Psoas muscle (tissue), 8 donors: ENCODE data around the gene PTPRR. TPM values are rescaled to one million over a fixed set of nuclear protein-coding genes. Genes with fewer than 3 reads are reported as not detected.

Experiments used
- ATAC-seq, 4 donors: fragments of 200-7000 bp; cut with Tn5 transposase; one replicate each; pipeline ENCODE4 v1.9.1; 2020; ENCODE audit warnings: moderate library complexity in 3 of 4, mild to moderate bottlenecking in 2 of 4
- DNase-seq, 2 donors: peaks; one replicate each; pipeline ENCODE4 v3.0.0-alpha.2; 2020
- H3K27ac ChIP-seq: fragments of 200-600 bp; one replicate; pipeline ENCODE4 v1.8.0; 2022
- H3K27me3 ChIP-seq, 3 donors: fragments of 200-600 bp in 1 of 3; one replicate each; pipeline versions ENCODE4 v1.6.1 to v1.8.0; 2013 to 2022; ENCODE audit warnings: low read length in 2 of 3, mild to moderate bottlenecking in 2 of 3, moderate library complexity in 1 of 3; ENCODE audit not compliant: insufficient read depth in 3 of 3
- H3K36me3 ChIP-seq, 2 donors: fragments of 200-600 bp in 1 of 2; one replicate each; pipeline versions ENCODE4 v1.6.1 to v1.8.0; 2013 to 2022; ENCODE audit warnings: low read depth in 1 of 2, mild to moderate bottlenecking in 1 of 2, moderate library complexity in 1 of 2; ENCODE audit not compliant: insufficient read depth in 1 of 2
- H3K4me1 ChIP-seq: fragments of 200-600 bp; one replicate; pipeline ENCODE4 v1.8.0; 2022
- H3K4me3 ChIP-seq: fragments of 200-600 bp; one replicate; pipeline ENCODE4 v1.8.0; 2022; ENCODE audit warnings: mild to moderate bottlenecking
- H3K9me3 ChIP-seq: fragments of 200-600 bp; one replicate; pipeline ENCODE4 v1.8.0; 2022
- CTCF ChIP-seq: fragments of 200-600 bp; IDR thresholded peaks from one replicate; pipeline ENCODE4 v1.8.0; 2022; ENCODE audit warnings: antibody characterized with exemption
- WGBS, 3 donors: extraction: QIAGEN DNeasy Blood & Tissue Kit; methylation state at CpG; one replicate each; pipeline versions ENCODE4 v1.1.6 to v1.1.7; 2013; 5-methylcytosine and 5-hydroxymethylcytosine counted together
- intact Hi-C, 2 donors: fragments of 100-400 bp; cut with DNase I; formaldehyde crosslinking; loops; one replicate each; pipeline versions ENCODE4 v1.11.0 to v1.14.2; 2022
- polyA plus RNA-seq, 3 donors: library from polyadenylated mRNA; stranded (reverse); fragments of 200-250 nt; gene quantifications; one replicate each; pipeline ENCODE4 v1.2.3, GENCODE V29; 2013
- total RNA-seq, 4 donors: library from RNA; stranded (reverse); fragmentation: NEBNext Ultra II Directional in 2 of 4; extraction: Animal tissue kit (Norgen Biotek cat#: 25700) in 2 of 4; gene quantifications; one replicate each; pipeline versions ENCODE4 v1.2.1 to v1.2.4, GENCODE V29; 2021 to 2023
- donor health status: healthy with polysubstance abuse.
- donor health status: DM: no; HTN: no; CAD: no; lungs with moderate emphysema.
- donor health status: Bipolar disorder and iron deficiency.
- donor health status: healthy.
- donor health status: DM: yes; HTN: yes; CAD: no.
- donor health status: DM: no; HTN: no; CAD: no.
- donor health status: DM: no; HTN: no; CAD: no.
- donor health status: DM: yes; HTN: yes; CAD: no.

The PTPRR gene
- total and polyA plus RNA-seq, 7 donors, result 0.08 to 0.35 (median 0.24) TPM

DNA sequence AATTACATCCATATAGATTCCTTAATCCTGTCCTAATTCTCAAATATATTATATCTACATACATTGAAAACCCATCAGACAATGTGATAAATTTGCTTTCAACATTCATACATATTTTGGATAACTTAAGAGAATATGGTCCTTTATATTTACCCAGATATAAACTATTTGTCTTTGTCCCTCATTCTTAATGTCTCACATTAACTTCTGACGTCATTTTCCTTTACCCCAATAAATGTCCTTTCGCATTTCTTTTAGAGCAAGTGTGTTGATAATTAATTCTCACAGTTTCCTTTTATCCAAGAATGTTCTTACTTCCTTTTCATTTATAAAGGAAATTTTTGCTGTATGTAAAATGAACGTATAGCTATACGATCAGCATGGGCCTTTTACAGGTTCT, 12.6 kb upstream of the PTPRR start:
- TF ChIP-seq CTCF, result no peak
- 79 to 89% (median 82%) methylated on average over 4 of the region's 4 CpGs for WGBS, 3 donors
- no peak for ATAC-seq

DNA sequence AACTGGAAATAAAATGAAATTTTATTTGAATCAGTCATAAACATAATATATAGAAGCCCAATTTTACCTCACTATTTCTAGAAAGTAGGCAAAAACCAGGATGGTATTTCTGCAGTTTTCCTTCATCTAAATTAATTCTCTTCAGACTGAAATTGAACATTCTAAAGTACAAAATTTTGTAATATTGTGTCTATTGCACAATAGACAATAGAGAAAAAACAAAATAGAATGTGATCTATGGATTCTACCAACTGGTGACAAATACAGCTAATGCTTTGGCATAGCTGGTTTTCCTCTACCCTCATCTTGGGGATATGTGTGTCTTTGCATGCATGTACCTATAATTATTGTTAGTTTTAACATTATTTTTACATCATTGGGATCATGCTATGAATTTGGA, 8.5 kb upstream of the PTPRR start:
- no peak for ATAC-seq
- intact Hi-C loops, result no loop called here
- no peak overlapping the region for H3K27ac ChIP-seq
- no peaks in the 10 kb centered on the region for H3K36me3 ChIP-seq
- TF ChIP-seq CTCF, result no peak
- no peak for DNase-seq
- H3K27me3 ChIP-seq, result no peaks in the 10 kb centered on the region
- no peaks in the 10 kb centered on the region for H3K4me1 ChIP-seq
- no peaks in the 10 kb centered on the region for H3K9me3 ChIP-seq
- H3K4me3 ChIP-seq, result no peak overlapping the region

More for the DNA sequence above, 12.6 kb upstream of the PTPRR start:
- no peaks in the 10 kb centered on the region for H3K9me3 ChIP-seq
- intact Hi-C loops, result no loop called here
- H3K4me1 ChIP-seq, result no peaks in the 10 kb centered on the region
- no peak for DNase-seq
- no peak overlapping the region for H3K4me3 ChIP-seq
- no peaks in the 10 kb centered on the region for H3K36me3 ChIP-seq
- no peak overlapping the region for H3K27ac ChIP-seq
- no peaks in the 10 kb centered on the region for H3K27me3 ChIP-seq

DNA sequence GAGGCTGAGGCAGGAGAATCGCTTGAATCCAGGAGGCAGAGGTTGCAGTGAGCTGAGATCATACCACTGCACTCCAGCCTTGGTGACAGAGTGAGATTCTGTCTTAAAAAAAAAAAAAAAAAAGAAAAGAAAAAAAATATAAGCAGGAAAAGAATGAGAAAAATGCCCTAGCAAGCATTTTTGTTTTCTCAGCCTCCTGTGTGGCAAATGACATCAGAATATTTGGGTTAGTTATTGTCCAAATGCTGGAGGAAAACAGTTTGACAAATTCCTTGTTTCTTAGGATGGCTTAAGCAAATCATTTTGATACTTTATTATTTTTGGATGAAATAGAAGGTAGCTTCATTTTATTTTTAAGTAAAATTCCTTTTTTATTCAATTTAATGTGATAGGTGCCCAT, 7.5 kb upstream of the PTPRR start:
- no peaks in the 10 kb centered on the region for H3K9me3 ChIP-seq
- WGBS, 3 donors, result 84 to 93% (median 88%) methylated on average over 1 of the region's 1 CpG
- H3K27me3 ChIP-seq, result no peaks in the 10 kb centered on the region
- intact Hi-C loops, result no loop called here
- H3K27ac ChIP-seq, result no peak overlapping the region
- DNase-seq (no peak), ATAC-seq (no peak)
- H3K4me1 ChIP-seq, result no peaks in the 10 kb centered on the region
- H3K36me3 ChIP-seq, result no peaks in the 10 kb centered on the region
- H3K4me3 ChIP-seq, result no peak overlapping the region
- no peak for TF ChIP-seq CTCF

- DNase-seq (no peak), ATAC-seq (no peak)
- intact Hi-C loops, result no loop called here
- Histone ChIP-seq H3K4me3 (no peak overlapping the region), H3K27me3 (no peaks in the 10 kb centered on the region), H3K9me3 (no peaks in the 10 kb centered on the region), H3K36me3 (no peaks in the 10 kb centered on the region), H3K27ac (no peak overlapping the region), H3K4me1 (no peaks in the 10 kb centered on the region)
- whole genome bisulfite sequencing, 3 donors, result 85 to 91% (median 86%) methylated on average over 2 of the region's 2 CpGs
- no peak for TF ChIP-seq CTCF
These were observed 6.8 kb upstream of the PTPRR start for GRCh38 chr12:70927356-70927755.

DNA sequence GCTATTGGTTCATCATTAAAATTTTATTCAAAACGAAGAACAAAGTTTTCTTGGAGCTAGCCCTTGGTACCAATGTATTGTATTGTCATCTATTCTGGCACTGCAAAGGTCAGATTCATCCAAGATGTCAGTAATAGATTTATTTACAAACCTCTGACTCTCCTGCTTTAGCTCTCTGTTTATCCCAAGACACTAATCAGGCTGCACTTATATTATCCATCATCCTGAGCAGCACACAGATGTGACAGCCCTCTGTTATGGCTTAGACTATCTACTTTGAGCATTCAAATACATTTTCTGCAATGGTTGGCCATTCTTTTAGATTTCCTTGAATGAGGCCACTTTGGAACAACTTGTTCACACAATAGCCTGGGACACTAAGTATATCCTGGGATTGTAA, 5.0 kb upstream of the PTPRR start:
- WGBS, 3 donors, result 45 to 63% (median 54%) methylated on average over 1 of the region's 1 CpG
- Histone ChIP-seq H3K36me3 (no peaks in the 10 kb centered on the region), H3K27me3 (peaks cover 0 to 5% (median 1%) of the 10 kb centered on the region in 3 donors), H3K4me3 (no peak overlapping the region), H3K9me3 (no peaks in the 10 kb centered on the region), H3K27ac (no peak overlapping the region), H3K4me1 (no peaks in the 10 kb centered on the region)
- intact Hi-C loops, result no loop called here
- no peak for TF ChIP-seq CTCF
- no peak for DNase-seq
- ATAC-seq, result no peak
